ENCODE measurements around the gene DOCK2. TPM values are rescaled to one million over a fixed set of nuclear protein-coding genes. Genes with fewer than 3 reads are reported as not detected.

The DOCK2 gene
- total RNA-seq, 1 experiment from 2014 or later = 1.4 TPM

DNA sequence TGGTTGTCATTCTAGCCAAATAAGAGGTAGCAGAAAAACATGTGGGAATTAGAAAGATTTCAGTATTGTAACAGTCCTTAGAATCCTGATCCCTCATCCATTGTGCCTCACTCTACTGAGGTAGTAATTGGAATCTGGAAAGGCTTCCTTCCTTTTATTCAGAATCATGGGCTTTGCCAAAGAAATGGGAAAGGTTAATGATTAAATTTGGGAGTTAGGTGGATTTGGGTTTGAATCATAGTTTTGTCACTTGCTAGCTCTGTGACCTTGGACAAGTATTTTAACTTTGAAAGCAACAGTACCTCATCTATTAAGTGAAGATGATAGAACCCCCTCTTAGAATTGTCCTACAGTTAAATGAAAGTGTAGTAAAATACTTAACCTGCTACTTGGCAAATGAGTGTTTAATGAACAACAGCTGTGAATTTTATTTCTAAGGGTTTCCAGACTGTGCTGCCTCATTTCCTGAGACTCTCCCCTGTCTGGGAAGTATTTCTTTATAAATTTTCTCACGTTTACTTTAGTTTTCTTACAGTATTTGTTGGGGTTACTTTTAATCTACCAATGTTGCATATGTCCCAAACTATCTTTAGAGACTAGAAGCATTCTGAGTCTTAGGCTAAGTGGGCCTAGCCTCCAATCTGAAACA lies 41.8 kb upstream of the DOCK2 start:
- ATAC-seq = no peak
- BruUV-seq (replicated peaks) = no TSS peak
- H3K27ac ChIP-seq (ENCODE audit: low read length) = no peak overlapping the region
- no peak overlapping the region for H3K4me3 ChIP-seq (ENCODE audit: low read depth in 2 of 2, low read length in 2 of 2)
- TF ChIP-seq, protein P1, sequence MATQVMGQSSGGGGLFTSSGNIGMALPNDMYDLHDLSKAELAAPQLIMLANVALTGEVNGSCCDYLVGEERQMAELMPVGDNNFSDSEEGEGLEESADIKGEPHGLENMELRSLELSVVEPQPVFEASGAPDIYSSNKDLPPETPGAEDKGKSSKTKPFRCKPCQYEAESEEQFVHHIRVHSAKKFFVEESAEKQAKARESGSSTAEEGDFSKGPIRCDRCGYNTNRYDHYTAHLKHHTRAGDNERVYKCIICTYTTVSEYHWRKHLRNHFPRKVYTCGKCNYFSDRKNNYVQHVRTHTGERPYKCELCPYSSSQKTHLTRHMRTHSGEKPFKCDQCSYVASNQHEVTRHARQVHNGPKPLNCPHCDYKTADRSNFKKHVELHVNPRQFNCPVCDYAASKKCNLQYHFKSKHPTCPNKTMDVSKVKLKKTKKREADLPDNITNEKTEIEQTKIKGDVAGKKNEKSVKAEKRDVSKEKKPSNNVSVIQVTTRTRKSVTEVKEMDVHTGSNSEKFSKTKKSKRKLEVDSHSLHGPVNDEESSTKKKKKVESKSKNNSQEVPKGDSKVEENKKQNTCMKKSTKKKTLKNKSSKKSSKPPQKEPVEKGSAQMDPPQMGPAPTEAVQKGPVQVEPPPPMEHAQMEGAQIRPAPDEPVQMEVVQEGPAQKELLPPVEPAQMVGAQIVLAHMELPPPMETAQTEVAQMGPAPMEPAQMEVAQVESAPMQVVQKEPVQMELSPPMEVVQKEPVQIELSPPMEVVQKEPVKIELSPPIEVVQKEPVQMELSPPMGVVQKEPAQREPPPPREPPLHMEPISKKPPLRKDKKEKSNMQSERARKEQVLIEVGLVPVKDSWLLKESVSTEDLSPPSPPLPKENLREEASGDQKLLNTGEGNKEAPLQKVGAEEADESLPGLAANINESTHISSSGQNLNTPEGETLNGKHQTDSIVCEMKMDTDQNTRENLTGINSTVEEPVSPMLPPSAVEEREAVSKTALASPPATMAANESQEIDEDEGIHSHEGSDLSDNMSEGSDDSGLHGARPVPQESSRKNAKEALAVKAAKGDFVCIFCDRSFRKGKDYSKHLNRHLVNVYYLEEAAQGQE (IDR thresholded peaks at IDR 0.05; ENCODE audit: insufficient read depth in 1 of 2, low read depth in 2 of 2, low read length in 1 of 2) = no peak
- TF ChIP-seq, protein P2, sequence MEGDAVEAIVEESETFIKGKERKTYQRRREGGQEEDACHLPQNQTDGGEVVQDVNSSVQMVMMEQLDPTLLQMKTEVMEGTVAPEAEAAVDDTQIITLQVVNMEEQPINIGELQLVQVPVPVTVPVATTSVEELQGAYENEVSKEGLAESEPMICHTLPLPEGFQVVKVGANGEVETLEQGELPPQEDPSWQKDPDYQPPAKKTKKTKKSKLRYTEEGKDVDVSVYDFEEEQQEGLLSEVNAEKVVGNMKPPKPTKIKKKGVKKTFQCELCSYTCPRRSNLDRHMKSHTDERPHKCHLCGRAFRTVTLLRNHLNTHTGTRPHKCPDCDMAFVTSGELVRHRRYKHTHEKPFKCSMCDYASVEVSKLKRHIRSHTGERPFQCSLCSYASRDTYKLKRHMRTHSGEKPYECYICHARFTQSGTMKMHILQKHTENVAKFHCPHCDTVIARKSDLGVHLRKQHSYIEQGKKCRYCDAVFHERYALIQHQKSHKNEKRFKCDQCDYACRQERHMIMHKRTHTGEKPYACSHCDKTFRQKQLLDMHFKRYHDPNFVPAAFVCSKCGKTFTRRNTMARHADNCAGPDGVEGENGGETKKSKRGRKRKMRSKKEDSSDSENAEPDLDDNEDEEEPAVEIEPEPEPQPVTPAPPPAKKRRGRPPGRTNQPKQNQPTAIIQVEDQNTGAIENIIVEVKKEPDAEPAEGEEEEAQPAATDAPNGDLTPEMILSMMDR (IDR thresholded peaks at IDR 0.05) = no peak
- TF ChIP-seq SIN3A (IDR thresholded peaks at IDR 0.05; ENCODE audit: borderline replicate concordance, insufficient read depth, low read depth, low read length) (no peak), POLR2AphosphoS5 (IDR thresholded peaks at IDR 0.05; ENCODE audit: low read depth, low read length) (no peak), TCF7L2 (IDR thresholded peaks at IDR 0.05; ENCODE audit: low read depth, low read length) (no peak)
- no peak for DNase-seq (ENCODE audit: low read depth, low spot score)
- no peaks in the 10 kb centered on the region for H3K9me3 ChIP-seq (ENCODE audit: control insufficient read depth, insufficient read depth, low read depth, low read length)
- in situ Hi-C loops (cut with HindIII; ENCODE audit: low pct_unique_long_range_greater_than_20kb, low sequenced_read_pairs) (no loop called here), intact Hi-C loops (cut with micrococcal nuclease; ENCODE audit: unreplicated experiment) (no loop called here)
- H3K27me3 ChIP-seq (ENCODE audit: control insufficient read depth, insufficient read depth, low read length) = no peaks in the 10 kb centered on the region
- peaks cover 2% of the 10 kb centered on the region; the same call in 1 of the 2 replicates for H3K4me1 ChIP-seq (ENCODE audit: control insufficient read depth, insufficient read depth, low read length)
- ChIA-PET POLR2A (no interaction called here), CTCF (no interaction called here)
- H3K36me3 ChIP-seq (ENCODE audit: control insufficient read depth, insufficient read depth, low read length) = peaks cover 84% of the 10 kb centered on the region

DNA sequence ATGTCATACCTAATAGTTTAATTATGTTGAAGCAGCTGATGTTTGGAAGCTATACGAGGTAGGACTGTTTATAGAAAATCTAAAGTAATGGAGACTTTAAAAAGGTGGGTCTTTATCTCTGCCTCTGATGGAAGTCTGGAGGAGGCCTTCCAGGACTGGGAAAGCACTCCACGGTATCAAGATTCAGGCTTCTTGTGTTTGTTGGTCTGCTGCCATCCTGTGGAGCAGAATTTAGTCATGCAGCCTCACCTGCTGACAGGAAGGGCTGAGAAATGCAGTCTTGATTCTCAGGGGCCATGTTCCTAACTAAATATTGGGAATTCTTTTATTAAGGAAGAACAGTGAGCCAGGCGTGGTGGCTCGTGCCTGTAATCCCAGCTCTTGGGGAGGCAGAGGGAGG lies 37.6 kb upstream of the DOCK2 start:
- POLR2A ChIA-PET = no interaction called here
- in situ Hi-C loops (cut with HindIII; ENCODE audit: low pct_unique_long_range_greater_than_20kb, low sequenced_read_pairs) = no loop called here
- no peak overlapping the region for H3K4me3 ChIP-seq (ENCODE audit: low read depth in 2 of 2, low read length in 2 of 2)
- no TSS peak for BruUV-seq (replicated peaks)
- intact Hi-C loops (cut with micrococcal nuclease; ENCODE audit: unreplicated experiment) = no loop called here
- no peaks in the 10 kb centered on the region for H3K9me3 ChIP-seq (ENCODE audit: control insufficient read depth, insufficient read depth, low read depth, low read length)
- peaks cover 5% of the 10 kb centered on the region; the same call in 1 of the 2 replicates for H3K4me1 ChIP-seq (ENCODE audit: control insufficient read depth, insufficient read depth, low read length)
- no peaks in the 10 kb centered on the region for H3K27me3 ChIP-seq (ENCODE audit: control insufficient read depth, insufficient read depth, low read length)
- peaks cover 74% of the 10 kb centered on the region for H3K36me3 ChIP-seq (ENCODE audit: control insufficient read depth, insufficient read depth, low read length)
- CTCF ChIA-PET = no interaction called here
- TF ChIP-seq POLR2AphosphoS5 (IDR thresholded peaks at IDR 0.05; ENCODE audit: low read depth, low read length) = no peak
- TF ChIP-seq SIN3A (IDR thresholded peaks at IDR 0.05; ENCODE audit: borderline replicate concordance, insufficient read depth, low read depth, low read length) = no peak
- TF ChIP-seq, protein P2 (IDR thresholded peaks at IDR 0.05) = no peak
- TF ChIP-seq, protein P1 (IDR thresholded peaks at IDR 0.05; ENCODE audit: insufficient read depth in 1 of 2, low read depth in 2 of 2, low read length in 1 of 2) = no peak
- no peak for TF ChIP-seq TCF7L2 (IDR thresholded peaks at IDR 0.05; ENCODE audit: low read depth, low read length)
- DNase-seq (ENCODE audit: low read depth, low spot score) = no peak
- peak overlapping the region; percentile 34; the same call in 1 of the 2 replicates for H3K27ac ChIP-seq (ENCODE audit: low read length)
- peak; percentile 61; the same call in 1 of the 2 replicates for ATAC-seq
